ENCODE measurements around the gene KL.

The KL gene

GRCh38 chr13:33034882-33035520 lies 18.8 kb downstream of the KL start:
- no peak for DNase-seq

GRCh38 chr13:33037673-33038072 lies 21.4 kb downstream of the KL start:
- no peak for DNase-seq

DNA sequence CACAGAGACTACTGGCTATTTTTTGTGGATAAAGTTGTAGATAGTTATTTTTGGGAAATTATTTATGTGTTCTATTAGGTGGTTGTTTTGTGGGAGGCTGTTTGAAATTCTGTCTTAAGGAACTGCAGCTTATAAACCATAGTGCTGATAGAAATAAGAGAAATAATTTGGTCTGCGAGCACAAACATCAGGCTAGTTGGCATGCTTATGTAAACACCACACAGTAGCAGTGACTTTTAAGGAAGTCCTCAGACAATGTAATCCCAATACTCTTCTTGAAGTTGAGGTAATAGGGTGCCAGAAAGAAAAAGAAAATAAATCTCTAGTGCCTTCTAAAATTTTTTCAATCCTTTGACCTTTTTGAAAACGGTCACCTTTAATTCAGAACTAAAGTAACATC lies 23.9 kb downstream of the KL start:
- DNase-seq: no peak

- DNase-seq: no peak
Observed at GRCh38 chr13:33045851-33046592, 29.8 kb downstream of the KL start.

DNA sequence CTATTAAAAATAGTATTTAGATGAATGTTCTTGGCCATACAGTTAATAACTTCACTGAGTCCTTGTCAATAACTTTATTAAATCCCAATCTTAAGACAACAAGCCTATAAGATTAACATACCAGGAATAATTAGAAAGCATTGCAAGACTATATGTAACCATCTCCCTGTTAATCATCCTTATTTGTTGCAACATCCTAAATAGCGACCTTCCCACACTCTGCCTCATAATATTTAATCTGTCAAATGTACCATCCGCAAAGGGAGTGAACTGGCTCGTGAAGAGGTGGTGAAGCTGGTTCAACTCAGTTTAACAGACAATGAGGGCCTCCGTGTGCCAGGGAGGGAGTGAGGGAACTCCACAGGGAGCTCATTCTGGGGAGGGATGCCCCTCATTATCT lies 33.9 kb downstream of the KL start:
- no peak for DNase-seq

GRCh38 chr13:33051632-33052031 lies 35.4 kb downstream of the KL start:
- DNase-seq: no peak

- peak in 1 of 58 donors; percentile 5 for DNase-seq
Observed at GRCh38 chr13:33052506-33053280, 36.5 kb downstream of the KL start.

DNA sequence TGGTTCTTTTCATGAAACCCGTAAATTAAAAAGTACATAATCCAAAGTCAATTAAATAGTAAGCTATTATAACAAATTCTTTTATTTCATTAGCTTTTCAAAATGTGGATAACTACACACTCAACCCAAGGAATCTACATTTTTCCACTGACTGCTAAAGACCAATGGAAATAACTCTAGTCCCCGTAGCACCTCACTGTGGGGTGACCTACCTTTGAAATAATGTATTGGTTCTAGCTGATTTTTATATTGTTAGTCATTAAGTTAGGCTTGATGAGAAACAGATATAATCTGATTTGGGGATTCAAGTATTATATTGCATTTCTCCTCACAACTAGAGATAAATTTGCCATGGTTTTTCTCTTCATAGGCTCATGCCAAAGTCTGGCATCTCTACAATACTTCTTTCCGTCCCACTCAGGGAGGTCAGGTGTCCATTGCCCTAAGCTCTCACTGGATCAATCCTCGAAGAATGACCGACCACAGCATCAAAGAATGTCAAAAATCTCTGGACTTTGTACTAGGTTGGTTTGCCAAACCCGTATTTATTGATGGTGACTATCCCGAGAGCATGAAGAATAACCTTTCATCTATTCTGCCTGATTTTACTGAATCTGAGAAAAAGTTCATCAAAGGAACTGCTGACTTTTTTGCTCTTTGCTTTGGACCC lies 37.3 kb downstream of the KL start:
- no peak for DNase-seq

DNA sequence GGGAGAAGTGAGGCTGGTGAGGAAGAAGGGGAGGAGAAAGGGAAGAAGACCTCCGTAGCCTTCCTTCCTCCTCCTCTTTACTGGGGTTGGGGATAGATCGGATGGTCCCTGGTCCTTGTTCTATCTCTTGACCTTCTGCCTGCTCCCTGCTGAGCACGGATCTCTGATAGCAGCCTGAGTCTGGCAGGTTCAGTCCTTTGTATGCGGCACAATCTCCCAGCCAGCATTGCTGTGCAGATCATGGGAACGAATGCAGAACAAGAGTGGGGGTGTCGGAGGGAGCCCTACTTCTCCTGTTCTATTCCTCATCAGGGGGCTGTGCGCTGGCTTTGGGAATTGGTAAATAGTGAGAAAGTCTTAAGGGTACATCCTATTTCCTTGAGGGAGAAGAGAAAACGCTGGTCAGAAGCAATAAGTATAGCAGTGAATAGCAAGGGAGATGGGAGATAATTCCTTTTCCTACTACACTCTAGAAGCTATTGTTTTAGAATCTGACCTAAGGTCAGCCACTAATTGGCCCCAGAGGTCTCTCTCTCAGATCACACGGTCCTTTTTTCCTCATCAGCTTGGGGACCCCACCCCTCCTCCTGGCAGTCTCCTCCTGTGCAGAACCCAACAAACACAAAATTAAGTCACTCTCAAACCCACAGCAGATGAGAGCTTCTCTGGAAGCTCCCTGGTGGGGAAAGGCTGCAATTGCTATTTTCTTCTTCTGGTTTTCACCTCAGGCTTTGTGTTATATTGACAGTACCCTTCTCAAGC lies 41.0 kb downstream of the KL start:
- DNase-seq: no peak

DNA sequence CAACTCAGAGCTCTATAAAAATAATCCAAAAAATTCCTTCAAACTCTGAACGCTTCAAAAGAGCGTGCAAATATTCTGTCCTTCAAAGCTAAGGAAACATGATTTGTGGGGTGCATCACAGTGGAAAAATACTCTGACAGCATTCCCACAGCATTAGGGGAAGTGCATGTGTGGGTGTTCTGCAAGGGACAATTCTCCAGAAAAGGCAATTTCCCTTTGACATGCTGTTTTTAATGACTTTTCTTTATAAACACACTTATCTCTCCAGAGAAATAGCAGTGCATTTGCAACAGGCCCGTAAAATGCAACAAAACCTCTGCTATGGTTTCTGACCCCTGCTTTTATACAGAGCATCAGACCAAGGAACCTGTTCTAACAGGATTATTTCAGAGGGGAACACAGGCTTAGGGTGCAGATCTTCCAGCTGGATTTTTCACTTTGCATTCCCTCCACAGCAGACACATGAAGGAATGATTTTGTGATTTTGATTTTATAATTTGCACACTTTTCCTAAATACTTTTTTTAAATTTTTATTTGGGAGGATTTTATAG lies 42.6 kb downstream of the KL start:
- DNase-seq: no peak

GRCh38 chr13:33060815-33061214 lies 44.6 kb downstream of the KL start:
- DNase-seq: no peak

DNA sequence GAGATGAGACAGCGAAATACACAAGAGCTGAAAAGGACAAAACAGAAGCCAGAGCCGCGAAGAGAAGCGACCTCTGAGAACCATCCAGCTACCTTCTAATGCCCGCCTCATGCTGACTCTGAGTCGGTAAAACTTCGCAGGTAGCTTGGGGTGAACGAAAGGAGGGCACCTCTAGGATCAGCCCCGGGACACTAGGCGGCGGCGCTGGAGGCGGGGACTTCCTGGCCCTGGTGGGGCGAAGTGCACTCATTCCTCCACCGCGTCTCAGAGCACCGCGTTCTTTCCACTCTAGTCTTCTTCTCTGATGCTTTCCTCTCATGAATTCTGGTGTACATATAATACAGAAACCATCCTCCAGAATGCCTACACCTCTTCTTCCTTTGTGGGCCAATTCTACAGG lies 50.1 kb downstream of the KL start:
- DNase-seq: no peak

- DNase-seq: no peak
Observed at GRCh38 chr13:33069365-33069764, 53.1 kb downstream of the KL start.

- DNase-seq: no peak
Observed at GRCh38 chr13:33070713-33071112, 54.5 kb downstream of the KL start.

GRCh38 chr13:33072282-33072681 lies 56.1 kb downstream of the KL start:
- DNase-seq: peak in 14 of 58 donors; percentile 7 to 49 (median 21)

- DNase-seq: no peak
Observed at GRCh38 chr13:33072759-33073158, 56.5 kb downstream of the KL start.

DNA sequence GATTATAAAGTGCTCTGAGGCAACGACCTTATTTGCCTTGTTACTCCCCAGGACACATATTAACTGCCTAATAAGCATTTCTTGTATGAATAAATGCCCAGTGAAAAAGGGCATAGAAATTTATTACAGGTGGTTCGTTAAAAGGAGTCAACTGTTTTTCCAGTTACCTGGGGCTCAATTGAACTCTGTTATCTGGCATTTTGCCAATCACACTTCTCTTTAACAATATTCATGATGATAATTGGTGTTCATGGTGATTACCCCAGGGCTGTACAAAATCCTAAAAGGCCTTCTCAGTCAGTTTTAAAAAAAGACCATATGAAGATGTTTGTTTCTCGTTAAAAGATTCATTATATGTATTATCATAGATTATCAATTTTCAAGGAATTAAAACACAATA lies 57.1 kb downstream of the KL start:
- no peak for DNase-seq

GRCh38 chr13:33076001-33076992 lies 60.1 kb downstream of the KL start:
- no peak for DNase-seq

DNA sequence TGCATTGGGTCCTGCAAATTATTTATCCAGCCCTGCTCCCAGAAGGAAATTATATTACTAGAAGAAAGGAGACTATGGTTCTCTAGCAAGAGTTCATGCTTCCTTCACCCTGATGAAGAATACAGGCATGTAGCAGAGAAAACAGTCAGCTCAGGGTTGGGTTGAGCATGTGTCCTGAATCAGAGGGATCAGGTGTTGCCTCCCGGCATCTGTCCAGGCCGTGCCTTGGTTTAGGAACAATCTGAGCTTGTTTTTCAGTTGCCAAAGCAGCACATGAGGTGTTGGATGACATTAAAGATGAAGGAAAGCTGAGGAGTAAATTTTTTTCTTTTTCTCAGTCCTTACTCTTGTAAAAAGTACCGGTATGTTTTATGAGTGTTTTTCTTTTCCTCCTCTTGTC lies 62.0 kb downstream of the KL start:
- no peak for DNase-seq

- DNase-seq: no peak
Observed at GRCh38 chr13:33079960-33080359, 63.7 kb downstream of the KL start.
